HepG2 (cell line): ENCODE data around the gene IGFBP6. TPM values are rescaled to one million over a fixed set of nuclear protein-coding genes. Genes with fewer than 3 reads are reported as not detected.

Source experiments
- AKAP8 ChIP-seq: sonication (generic); formaldehyde crosslinking; IDR thresholded peaks from 2 replicates; pipeline ENCODE4 v1.5.1; 2020; ENCODE audit warnings: mild to moderate bottlenecking, missing genetic modification reagents
- IKZF4 ChIP-seq: sonication (generic); formaldehyde crosslinking; IDR thresholded peaks from 2 replicates; pipeline ENCODE4 v1.5.1; 2020; ENCODE audit warnings: borderline replicate concordance, mild to moderate bottlenecking, low read depth, missing genetic modification reagents; ENCODE audit errors: not compliant biosample characterization
- KDM4B ChIP-seq: sonication (generic); formaldehyde crosslinking; IDR thresholded peaks from 2 replicates; pipeline ENCODE4 v1.4.0; 2020; ENCODE audit warnings: missing genetic modification reagents
- STAT5B ChIP-seq: sonication (generic); formaldehyde crosslinking; IDR thresholded peaks from 2 replicates; pipeline ENCODE4 v1.4.0; 2020; ENCODE audit warnings: missing genetic modification reagents
- TCF7 ChIP-seq: sonication (generic); IDR thresholded peaks from 2 replicates; pipeline ENCODE4 v1.6.1; 2016; ENCODE audit warnings: antibody characterized with exemption, low read depth
- TCF7L2 ChIP-seq: IDR thresholded peaks from 2 replicates; pipeline ENCODE4 v1.6.1; 2011; ENCODE audit warnings: mild to moderate bottlenecking, low read depth, low read length, moderate library complexity
- ZMYM3 ChIP-seq: sonication (generic); formaldehyde crosslinking; IDR thresholded peaks from 2 replicates; pipeline ENCODE4 v1.5.1; 2020; ENCODE audit warnings: mild to moderate bottlenecking, missing genetic modification reagents
- ZNF468 ChIP-seq: sonication (generic); formaldehyde crosslinking; IDR thresholded peaks from 2 replicates; pipeline ENCODE4 v1.8.0; 2022; ENCODE audit warnings: mild to moderate bottlenecking, moderate library complexity, missing genetic modification reagents
- ZNF710 ChIP-seq: sonication (generic); formaldehyde crosslinking; IDR thresholded peaks from 2 replicates; pipeline ENCODE4 v1.5.0; 2020; ENCODE audit warnings: mild to moderate bottlenecking, missing genetic modification reagents, borderline replicate concordance
- ZNF766 ChIP-seq: sonication (generic); formaldehyde crosslinking; IDR thresholded peaks from 2 replicates; pipeline ENCODE4 v1.5.0; 2020; ENCODE audit warnings: missing genetic modification reagents, borderline replicate concordance
- ZNF772 ChIP-seq: sonication (generic); formaldehyde crosslinking; IDR thresholded peaks from 2 replicates; pipeline ENCODE4 v1.5.0; 2020; ENCODE audit warnings: mild to moderate bottlenecking, missing genetic modification reagents
- ZSCAN12 ChIP-seq: sonication (generic); formaldehyde crosslinking; IDR thresholded peaks from 2 replicates; pipeline ENCODE4 v1.9.0; 2021; ENCODE audit warnings: mild to moderate bottlenecking, missing genetic modification reagents
- ZSCAN9 ChIP-seq: IDR thresholded peaks from 2 replicates; pipeline ENCODE4 v1.6.1; 2016; ENCODE audit warnings: borderline replicate concordance
- polyA plus RNA-seq, 8 experiments: library from polyadenylated mRNA; depleted of rRNA in 3 of 8; stranded (reverse) in 7 of 8; unstranded in 1 of 8; fragments of >200 nt; fragmentation: Illumina TruSeq in 4 of 8; extraction: Trizol in 4 of 8; gene quantifications; 2 replicates each; pipeline versions ENCODE4 v1.2.1 to v1.2.3, GENCODE V29; 2011 to 2016; ENCODE audit warnings: low read depth in 4 of 8, missing spikeins in 1 of 8, mixed read lengths in 1 of 8; ENCODE audit not compliant: insufficient read depth in 1 of 8
- total RNA-seq, 5 experiments: library from RNA; depleted of rRNA; stranded (reverse); fragments of >200 nt; fragmentation: Illumina TruSeq; extraction: Trizol; gene quantifications; 2 replicates each; pipeline ENCODE4 v1.2.3, GENCODE V29; 2016; ENCODE audit warnings: low read depth in 1 of 5
- TF ChIP-seq, protein P1 (sequence below): sonication (generic); formaldehyde crosslinking; IDR thresholded peaks from 2 replicates; pipeline ENCODE4 v1.5.0; 2020; ENCODE audit warnings: mild to moderate bottlenecking, missing genetic modification reagents
- TF ChIP-seq, protein P2 (sequence below): sonication (generic); formaldehyde crosslinking; IDR thresholded peaks from 2 replicates; pipeline ENCODE4 v1.4.0; 2020; ENCODE audit warnings: missing genetic modification reagents, mild to moderate bottlenecking, borderline replicate concordance
- TF ChIP-seq, protein P3 (sequence below): sonication (generic); formaldehyde crosslinking; IDR thresholded peaks from 2 replicates; pipeline ENCODE4 v1.4.0; 2020; ENCODE audit warnings: mild to moderate bottlenecking, missing genetic modification reagents, borderline replicate concordance
- TF ChIP-seq, protein P4 (sequence below): sonication (generic); formaldehyde crosslinking; IDR thresholded peaks from 2 replicates; pipeline ENCODE4 v1.9.0; 2022; ENCODE audit warnings: missing genetic modification reagents, mild to moderate bottlenecking, borderline replicate concordance

Gene IGFBP6
- total and polyA plus RNA-seq, 2 of the 13 experiments (the other 11 are each of a cell fraction or from before 2014, with no cell fraction given), result 3.9 to 25.2 TPM

DNA sequence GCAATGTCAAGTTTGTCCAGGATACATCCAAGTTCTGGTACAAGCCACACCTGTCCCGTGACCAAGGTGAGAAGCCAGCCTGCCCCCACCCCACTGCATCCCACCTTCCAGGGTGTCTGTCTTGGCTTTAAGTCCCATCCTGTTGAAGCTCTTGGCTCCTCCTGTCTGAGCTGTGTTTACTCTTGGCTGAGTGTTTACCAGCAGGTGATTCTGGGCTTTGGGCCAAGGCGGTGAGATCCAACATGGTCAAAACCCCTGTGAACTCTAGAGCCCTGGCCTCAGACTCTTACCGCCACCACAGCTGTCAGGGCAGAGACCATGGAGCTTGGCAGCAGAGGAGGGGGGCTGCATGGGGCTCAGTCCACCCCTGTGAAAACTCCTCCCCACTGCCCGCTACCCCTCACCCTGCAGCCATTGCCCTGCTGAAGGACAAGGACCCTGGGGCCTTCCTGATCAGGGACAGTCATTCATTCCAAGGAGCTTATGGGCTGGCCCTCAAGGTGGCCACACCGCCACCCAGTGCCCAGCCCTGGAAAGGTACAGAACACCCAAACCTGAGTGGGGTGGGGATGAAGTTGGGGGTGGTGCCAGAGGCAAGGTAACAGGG, 36.0 kb upstream of the IGFBP6 start (continued):
- TF ChIP-seq, protein P1, sequence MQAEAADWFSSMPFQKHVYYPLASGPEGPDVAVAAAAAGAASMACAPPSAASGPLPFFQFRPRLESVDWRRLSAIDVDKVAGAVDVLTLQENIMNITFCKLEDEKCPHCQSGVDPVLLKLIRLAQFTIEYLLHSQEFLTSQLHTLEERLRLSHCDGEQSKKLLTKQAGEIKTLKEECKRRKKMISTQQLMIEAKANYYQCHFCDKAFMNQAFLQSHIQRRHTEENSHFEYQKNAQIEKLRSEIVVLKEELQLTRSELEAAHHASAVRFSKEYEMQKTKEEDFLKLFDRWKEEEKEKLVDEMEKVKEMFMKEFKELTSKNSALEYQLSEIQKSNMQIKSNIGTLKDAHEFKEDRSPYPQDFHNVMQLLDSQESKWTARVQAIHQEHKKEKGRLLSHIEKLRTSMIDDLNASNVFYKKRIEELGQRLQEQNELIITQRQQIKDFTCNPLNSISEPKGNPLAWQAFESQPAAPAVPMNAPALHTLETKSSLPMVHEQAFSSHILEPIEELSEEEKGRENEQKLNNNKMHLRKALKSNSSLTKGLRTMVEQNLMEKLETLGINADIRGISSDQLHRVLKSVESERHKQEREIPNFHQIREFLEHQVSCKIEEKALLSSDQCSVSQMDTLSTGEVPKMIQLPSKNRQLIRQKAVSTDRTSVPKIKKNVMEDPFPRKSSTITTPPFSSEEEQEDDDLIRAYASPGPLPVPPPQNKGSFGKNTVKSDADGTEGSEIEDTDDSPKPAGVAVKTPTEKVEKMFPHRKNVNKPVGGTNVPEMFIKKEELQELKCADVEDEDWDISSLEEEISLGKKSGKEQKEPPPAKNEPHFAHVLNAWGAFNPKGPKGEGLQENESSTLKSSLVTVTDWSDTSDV (CRISPR knock-in tag), result no peak
- peak; percentile 52; the same call in 1 of the 2 replicates for TF ChIP-seq ZMYM3 (CRISPR knock-in tag)
- no peak for TF ChIP-seq ZNF710 (CRISPR knock-in tag)
- TF ChIP-seq ZSCAN12 (CRISPR knock-in tag), result no peak
- TF ChIP-seq ZNF772 (CRISPR knock-in tag), result no peak
- no peak for TF ChIP-seq ZSCAN9 (CRISPR knock-in tag)
- no peak for TF ChIP-seq IKZF4 (CRISPR knock-in tag)
- no peak for TF ChIP-seq TCF7L2
- TF ChIP-seq ZNF766 (CRISPR knock-in tag), result no peak
- TF ChIP-seq ZNF468 (CRISPR knock-in tag), result no peak
- TF ChIP-seq KDM4B (CRISPR knock-in tag), result no peak
- TF ChIP-seq TCF7, result peak; percentile 87
- TF ChIP-seq, protein P2, sequence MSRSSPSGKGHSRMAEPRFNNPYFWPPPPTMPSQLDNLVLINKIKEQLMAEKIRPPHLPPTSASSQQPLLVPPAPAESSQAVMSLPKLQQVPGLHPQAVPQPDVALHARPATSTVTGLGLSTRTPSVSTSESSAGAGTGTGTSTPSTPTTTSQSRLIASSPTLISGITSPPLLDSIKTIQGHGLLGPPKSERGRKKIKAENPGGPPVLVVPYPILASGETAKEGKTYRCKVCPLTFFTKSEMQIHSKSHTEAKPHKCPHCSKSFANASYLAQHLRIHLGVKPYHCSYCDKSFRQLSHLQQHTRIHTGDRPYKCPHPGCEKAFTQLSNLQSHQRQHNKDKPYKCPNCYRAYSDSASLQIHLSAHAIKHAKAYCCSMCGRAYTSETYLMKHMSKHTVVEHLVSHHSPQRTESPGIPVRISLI (CRISPR knock-in tag), result 0 out of 2 replicates have a peak, but pooled peaks have one; percentile 19
- TF ChIP-seq, protein P3, sequence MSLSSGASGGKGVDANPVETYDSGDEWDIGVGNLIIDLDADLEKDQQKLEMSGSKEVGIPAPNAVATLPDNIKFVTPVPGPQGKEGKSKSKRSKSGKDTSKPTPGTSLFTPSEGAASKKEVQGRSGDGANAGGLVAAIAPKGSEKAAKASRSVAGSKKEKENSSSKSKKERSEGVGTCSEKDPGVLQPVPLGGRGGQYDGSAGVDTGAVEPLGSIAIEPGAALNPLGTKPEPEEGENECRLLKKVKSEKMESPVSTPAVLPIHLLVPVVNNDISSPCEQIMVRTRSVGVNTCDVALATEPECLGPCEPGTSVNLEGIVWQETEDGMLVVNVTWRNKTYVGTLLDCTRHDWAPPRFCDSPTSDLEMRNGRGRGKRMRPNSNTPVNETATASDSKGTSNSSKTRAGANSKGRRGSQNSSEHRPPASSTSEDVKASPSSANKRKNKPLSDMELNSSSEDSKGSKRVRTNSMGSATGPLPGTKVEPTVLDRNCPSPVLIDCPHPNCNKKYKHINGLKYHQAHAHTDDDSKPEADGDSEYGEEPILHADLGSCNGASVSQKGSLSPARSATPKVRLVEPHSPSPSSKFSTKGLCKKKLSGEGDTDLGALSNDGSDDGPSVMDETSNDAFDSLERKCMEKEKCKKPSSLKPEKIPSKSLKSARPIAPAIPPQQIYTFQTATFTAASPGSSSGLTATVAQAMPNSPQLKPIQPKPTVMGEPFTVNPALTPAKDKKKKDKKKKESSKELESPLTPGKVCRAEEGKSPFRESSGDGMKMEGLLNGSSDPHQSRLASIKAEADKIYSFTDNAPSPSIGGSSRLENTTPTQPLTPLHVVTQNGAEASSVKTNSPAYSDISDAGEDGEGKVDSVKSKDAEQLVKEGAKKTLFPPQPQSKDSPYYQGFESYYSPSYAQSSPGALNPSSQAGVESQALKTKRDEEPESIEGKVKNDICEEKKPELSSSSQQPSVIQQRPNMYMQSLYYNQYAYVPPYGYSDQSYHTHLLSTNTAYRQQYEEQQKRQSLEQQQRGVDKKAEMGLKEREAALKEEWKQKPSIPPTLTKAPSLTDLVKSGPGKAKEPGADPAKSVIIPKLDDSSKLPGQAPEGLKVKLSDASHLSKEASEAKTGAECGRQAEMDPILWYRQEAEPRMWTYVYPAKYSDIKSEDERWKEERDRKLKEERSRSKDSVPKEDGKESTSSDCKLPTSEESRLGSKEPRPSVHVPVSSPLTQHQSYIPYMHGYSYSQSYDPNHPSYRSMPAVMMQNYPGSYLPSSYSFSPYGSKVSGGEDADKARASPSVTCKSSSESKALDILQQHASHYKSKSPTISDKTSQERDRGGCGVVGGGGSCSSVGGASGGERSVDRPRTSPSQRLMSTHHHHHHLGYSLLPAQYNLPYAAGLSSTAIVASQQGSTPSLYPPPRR (CRISPR knock-in tag), result peak; percentile 68; the same call in 1 of the 2 replicates
- no peak; the same call in 1 of the 2 replicates for TF ChIP-seq AKAP8
- TF ChIP-seq, protein P4, sequence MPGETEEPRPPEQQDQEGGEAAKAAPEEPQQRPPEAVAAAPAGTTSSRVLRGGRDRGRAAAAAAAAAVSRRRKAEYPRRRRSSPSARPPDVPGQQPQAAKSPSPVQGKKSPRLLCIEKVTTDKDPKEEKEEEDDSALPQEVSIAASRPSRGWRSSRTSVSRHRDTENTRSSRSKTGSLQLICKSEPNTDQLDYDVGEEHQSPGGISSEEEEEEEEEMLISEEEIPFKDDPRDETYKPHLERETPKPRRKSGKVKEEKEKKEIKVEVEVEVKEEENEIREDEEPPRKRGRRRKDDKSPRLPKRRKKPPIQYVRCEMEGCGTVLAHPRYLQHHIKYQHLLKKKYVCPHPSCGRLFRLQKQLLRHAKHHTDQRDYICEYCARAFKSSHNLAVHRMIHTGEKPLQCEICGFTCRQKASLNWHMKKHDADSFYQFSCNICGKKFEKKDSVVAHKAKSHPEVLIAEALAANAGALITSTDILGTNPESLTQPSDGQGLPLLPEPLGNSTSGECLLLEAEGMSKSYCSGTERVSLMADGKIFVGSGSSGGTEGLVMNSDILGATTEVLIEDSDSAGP, result peak; percentile 72
- no peak for TF ChIP-seq STAT5B (CRISPR knock-in tag)
